HG02938 (cell line): ENCODE measurements around the gene RRAS2.
"Not testable (repeated sequence)": the region's sequence is repeated elsewhere in the genome, so short reads cannot be mapped to it uniquely, and the experiment has no call there.

Source experiments
- ATAC-seq: cut with Tn5 transposase; IDR thresholded peaks from one replicate; pipeline ENCODE4 v1.9.1; 2021; ENCODE audit warnings: mild to moderate bottlenecking, moderate library complexity; ENCODE audit not compliant: unreplicated experiment

RRAS2 gene

DNA sequence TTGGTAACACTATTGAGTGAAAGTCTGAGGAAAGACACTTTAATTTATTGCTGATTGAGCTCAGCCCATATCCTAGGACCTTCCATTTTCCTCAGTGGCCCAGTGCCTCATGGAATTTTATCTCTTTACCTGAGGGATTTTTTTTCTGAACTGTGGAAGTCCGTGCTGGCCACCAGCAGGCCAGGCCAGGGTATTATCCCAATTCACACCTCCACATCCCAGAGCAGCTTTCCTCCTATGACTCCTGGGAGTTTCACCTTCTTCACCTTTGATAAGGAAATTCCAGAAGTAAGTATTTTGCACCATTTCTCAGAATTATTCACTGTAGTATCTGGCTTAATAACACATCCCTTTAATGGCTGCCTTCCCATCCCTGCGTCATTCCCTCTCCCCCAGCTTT lies 13.0 kb upstream of the RRAS2 start:
- ATAC-seq = no peak

DNA sequence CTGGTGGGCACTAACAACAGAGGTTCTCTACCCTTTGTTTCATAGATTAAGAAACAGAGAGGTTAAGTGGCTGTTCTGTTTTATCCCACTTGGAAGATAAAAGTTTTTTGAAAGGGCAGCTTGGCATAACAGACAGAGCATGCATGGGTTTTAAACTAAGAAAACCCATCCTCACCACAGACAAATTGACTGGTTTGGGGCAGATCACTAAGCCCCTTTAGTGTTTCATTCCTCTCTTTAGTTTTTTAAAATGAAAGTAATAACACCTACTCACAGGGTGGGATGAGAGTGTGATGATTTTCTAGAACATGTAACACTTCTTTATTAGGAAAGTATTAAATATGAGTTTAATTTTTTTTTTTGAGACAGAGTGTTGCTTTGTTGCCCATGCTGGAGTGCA lies 12.3 kb upstream of the RRAS2 start:
- ATAC-seq = no peak

DNA sequence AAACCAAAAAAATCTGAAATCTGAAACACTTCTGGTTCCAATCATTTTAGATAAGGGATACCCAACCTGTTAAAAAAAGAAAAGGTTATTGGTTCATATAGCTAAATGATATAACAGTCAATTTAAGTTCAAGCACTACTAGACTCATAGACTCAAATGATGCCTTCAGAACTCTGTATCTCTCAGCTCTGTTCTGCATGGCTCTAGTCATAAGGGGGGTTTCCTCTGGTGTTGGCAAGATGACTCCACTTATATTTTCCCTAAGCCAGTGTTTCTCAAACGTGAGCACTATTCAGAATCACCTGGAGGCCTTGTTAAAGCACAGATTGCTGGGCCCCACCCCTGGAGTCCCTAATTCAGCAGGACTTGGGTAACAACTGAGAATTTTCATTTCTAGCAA lies 11.5 kb upstream of the RRAS2 start:
- no peak for ATAC-seq

DNA sequence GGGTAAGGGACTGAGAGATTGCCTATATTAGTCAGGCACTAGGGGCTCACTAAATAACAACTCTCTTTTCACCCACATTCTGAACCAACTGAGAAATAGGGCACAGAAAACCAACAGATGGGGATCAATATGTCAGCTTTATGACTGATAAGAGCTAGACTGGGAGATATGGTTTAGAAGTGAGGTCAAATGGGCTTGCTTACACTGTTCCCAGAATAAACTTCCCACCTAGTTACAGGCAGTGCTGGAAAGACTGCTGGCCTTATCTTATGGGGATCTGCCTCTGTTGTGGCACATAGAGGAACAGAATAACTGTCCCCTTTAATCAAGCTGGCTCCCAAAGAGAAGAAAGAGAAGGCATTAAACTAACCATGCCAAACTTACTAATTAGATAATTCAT lies 10.6 kb upstream of the RRAS2 start:
- ATAC-seq = no peak

DNA sequence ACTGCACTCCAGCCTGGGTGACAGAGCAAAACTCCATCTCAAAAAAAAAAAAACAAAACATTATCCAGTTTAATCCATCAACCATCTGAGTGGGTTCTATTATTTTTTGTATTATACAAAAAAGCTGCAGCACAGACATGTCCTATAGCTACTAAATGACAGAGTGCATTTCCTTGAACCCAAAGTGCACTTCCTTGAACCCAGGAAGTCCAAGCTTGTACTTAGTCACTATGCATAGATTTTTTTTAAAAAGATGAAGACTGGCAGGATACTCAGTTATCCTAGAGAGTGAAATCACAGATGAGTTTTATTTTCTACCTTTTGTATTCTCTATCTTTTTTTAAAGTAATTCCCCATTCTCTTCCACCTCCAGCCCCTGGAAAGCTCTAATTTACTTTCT lies 8.0 kb upstream of the RRAS2 start:
- ATAC-seq = no peak

DNA sequence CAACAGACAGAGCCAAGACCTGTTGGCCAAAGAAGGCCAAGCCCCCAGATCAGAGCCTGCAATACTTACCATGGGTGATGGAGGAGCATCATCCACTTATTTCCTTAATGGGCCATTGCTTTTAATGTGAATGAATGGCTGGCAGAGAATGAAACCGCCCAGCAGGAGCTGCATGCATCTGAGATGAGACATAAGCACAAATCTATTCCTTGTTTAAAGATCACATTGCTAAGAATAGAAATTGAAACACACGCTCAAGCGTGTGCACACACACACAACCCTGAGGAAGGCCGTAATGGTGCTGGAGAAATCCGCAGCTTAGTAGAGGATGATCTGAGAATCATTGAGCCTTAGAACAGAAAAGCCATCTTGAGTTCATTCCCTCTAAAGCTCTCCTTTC lies 5.3 kb upstream of the RRAS2 start:
- ATAC-seq = no peak

DNA sequence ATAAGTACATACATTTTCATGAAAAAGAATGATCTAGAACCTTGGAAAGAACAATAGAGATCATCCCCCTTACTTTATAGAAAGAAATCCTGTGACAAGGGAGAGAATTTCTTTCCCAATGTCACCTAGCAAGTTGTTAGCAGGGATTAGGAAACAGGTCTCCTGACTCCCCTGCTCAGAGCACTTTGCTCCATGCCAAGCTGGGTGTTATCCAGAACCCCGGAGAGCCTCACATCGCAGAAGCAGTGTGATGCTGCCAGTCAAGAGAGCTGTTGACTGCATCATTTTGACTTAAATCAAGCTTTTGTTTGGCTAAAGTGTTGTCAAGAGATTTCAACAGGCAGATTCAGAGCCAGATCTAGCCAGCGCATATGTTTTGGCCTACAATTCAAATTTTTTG lies 3.6 kb upstream of the RRAS2 start:
- ATAC-seq = no peak

DNA sequence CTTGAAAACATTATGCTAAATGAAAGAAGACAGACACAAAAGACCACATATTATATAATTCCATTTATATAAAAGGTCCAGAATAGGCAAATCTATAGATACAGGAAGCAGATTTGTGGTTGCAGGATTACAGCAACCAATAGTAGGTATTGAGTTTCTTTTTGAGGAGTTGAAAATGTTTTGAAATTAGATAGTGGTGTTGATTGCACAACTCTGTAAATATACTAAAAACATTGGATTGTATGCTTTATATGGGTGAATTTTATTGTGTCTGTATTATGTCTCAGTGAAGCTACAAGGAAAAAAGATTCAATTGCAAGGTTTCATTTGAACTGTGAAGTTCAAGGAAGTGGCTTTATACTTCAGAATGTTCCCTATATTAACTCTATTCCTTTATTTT lies 3.0 kb upstream of the RRAS2 start:
- ATAC-seq = no peak

DNA sequence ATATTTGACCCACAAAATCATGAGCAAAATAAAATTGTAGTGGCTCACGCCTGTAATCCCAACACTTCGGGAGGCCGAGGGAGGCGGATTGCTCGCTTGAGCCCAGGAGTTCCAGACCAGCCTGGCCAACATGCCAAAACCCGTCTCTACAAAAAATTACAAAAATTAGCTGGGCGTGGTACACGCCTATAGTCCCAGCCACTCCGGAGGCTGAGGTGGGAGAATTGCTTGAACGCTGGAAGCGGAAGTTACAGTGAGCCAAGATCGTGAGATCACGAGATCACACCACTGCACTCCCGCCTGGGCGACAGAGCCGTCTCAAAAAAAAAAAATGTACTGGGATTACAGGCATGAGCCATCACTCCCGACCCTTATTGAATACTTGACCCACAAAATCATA lies 2.0 kb upstream of the RRAS2 start:
- no peak for ATAC-seq

DNA sequence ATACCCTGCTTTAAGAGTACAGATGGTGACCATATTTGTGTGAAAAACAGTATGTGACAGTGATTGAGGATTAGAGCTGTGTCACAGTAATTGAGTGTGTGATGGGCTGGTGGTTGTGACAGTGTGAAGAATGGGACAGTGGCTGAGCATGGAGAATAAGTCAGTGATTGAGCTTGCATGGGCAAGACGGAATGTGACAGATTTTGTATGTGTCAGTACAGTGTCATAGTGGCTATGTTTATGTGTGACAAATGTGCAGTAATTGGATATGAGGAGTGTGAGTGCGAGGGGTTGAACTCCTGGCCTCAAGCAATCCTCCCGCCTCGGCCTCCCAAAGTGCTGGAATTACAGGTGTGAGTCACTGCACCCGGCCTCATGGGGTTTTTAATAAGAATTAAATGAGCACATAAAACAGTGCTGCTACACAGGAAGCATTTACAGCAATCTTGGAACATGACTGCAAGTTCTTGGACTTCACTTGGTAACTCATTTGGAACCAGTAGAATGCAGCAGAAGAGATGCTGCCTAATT lies 583 bp upstream of the RRAS2 start:
- no peak for ATAC-seq

DNA sequence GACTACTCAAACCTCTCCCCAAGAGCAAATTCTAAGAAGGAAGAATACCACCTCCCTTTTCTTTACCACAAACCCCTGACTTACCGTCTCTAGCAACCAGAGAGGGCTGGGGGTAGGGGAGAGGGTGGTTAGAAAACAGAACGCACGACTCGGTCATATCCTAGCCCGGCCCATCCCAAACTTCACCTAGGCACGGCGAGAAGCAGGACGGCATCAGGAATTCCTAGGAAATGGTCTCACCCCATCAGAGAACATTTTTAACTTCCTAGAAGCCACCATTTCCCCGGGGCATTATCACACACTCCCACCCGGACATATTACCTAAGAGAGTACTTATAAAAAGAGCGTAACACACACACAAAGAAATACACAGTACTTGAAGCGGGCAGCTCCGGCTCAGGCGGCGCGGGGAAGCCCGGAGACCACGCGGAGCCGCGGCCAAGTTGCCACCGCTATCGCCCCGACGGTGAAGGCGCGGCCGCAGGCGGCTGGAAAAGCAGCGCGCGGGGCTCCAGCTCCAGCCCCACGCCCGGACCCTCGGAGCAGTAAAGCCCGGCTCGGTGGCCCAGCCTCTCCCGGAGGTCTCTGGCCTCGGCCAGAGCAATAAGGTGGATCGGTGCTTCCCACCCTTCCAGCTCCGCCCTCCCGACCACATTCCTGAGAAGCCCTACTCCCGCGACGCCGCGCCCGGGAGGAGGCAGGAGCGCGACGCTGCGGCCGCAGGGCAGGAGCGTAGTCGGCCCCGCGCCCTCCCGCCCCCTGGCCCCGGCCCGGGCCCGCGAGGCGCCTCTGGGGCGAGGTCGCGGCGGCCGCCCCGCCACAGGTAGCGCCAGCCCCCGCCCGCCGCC lies 878 bp downstream of the RRAS2 start:
- ATAC-seq = peak; percentile 41

DNA sequence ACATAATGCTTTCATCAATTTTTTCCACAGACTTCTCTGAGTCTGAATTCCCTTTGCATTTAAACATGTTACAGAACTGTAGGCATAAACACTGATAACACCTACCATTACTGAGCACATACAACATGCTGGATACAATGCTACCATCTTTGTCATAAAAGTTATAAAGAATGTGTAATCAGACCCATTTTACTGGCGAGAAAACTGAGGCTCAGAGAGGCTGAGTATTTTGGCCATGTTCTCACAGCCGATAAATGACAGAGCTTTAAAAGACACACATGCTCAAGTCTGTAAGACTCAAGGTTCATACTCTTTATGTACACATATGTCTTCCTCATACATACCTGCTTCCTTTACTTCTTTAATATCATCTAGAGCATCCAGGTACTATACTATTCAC lies 2.6 kb downstream of the RRAS2 start:
- ATAC-seq = no peak

DNA sequence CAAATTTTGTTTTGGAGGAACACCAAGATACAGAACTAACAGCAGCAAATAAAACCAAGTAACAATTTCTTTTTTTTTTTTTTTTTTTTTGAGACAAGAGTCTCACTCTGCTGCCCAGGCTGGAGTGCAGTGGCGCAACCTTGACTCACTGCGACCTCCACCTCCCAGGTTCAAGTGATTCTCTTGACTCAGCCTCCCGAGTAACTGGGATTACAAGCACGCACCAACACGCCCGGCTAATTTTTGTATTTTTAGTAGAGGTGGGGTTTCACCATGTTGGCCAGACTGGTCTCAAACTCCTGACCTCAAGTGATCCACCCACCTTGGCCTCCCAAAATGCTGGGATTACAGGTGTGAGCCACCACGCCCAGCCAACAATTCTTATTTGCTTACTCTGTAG lies 4.4 kb downstream of the RRAS2 start:
- not testable (repeated sequence) for ATAC-seq

DNA sequence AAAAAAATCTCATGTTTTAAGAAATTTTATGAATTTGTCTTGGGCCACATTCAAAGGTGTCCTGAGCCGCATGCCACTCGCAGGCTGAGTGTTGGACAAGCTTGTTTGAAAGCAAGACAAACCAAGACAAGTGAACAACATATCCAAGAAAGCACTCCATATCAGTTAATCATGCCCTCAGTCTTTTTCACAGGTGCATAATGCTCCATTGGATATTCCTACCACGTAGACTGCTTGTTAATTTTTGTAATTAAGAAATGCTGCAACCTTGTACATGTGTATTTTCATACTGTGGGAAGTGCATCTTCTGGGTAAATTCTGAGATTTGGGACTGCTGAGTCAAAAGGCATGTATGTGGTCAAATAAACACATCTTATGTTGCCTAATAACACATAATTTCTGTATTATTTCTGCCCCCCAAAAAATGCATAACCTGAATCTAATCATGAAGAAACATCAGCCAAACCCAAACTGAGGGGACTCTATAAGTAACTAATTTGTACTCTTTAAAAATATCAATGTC lies 8.2 kb downstream of the RRAS2 start:
- ATAC-seq = no peak

DNA sequence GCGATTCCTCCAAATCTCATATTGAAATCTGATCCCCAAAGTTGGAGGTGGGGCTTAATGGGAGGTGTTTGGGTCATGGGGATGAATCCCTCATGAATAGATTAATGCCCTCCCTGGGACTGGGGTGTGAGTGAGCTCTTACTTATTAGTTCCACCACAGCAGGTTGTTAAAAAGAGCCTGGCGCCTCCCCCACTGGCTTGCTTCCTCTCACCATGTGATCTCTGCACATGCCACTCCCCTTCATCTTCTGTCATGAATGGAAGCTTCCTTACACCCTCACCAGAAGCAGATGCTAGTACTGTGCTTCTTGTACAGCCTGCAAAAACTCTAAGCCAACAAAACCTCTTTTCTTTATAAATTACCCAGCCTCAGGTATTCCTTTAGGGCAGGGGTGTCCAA lies 8.8 kb downstream of the RRAS2 start:
- no peak for ATAC-seq

DNA sequence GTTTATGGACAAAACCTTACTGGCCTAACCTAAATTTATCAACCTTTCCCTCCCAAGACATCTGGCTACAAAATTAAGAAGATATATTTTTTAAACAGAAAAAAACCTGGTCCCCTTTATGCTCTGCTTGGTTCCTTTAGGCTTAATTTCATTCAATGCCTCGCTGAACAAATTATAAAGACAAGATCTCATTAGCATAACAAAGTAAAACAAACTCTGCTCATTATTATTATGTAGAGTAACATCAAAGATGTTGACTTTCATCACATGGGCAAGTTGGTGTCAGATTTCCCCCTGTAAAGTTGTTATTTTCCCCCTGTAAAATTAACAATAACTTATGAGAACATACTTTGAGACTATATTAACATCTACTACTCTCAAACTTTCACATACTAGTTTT lies 11.0 kb downstream of the RRAS2 start:
- ATAC-seq = no peak

DNA sequence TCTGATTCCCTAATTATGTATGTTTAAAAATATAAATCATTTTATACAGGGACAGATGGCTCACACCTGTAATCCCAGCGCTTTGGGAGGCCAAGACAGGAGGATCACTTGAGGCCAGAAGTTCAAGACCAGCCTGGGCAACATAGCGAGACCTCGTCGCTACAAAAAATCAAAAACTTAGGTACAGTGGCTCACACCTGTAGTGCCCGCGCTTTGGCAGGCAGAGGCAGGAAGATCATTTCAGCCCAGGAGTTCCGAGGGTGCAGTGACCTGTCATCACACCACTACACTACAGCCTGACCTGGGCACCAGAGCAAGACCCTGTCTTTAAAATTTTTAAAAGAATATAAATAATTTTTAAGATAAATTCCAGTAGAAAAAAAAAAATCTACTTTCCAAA lies 11.5 kb downstream of the RRAS2 start:
- ATAC-seq = no peak

DNA sequence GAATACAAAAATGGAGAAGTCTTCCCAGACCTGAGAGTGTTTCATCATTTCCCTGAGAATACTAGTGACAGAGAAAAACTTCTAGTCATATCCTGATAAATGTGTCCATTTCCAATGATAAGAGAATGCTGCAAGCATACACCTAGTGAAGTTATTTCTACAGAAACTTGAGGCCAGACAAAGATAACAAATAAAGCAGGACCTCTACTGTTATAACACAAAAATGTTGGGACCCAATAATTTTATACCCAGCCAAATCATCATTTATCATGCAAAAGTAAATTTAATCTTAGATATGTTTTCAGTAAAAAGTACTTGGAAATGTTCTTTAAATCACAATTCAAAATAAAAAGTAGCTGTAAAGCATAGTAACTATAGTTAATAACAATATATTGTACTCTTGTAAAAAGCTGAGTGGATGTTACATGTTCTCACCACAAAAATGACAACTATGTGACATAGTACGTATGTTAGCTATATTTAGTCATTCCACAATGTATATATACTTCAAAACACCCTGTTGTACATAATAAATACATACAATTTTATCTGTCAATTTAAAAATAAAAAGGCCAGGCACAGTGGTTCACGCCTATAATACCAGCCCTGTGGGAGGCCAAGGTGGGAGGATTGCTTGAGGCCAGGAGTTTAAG lies 12.6 kb downstream of the RRAS2 start:
- no peak for ATAC-seq

DNA sequence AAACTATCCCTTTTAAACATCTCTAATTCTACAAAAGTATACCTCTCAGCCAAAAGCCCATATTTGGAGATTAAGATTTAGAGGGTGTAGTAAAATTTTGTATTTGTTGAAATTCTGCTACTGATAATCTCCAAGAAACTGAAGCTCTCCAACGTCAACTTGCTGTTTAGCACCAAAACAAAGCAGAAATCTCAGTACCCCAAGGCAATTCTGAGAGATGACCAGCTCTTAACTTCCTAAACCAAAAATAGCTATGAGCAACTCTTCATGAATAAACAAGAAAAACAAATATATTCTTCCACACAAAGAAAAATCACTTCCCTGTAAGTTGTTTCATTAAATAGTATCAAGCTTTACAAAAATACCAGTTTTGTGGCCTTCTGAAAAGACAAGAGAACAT lies 13.3 kb downstream of the RRAS2 start:
- no peak for ATAC-seq

DNA sequence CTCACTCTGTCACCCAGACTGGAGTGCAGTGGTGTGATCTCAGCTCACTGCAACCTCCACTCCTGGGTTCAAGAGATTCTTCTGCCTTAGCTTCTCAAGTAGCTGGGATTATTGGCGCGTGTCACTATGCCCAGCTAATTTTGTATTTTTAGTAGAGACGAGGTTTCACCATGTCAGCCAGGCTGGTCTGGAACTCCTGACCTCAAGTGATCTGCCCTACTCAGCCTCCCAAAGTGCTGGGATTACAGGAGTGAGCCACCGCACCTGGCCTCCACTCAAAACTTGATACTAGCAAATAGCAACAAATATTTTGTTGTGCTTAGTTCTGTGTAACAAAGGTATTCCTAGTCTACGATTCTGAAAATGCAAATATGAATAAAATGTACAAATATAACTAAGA lies 14.0 kb downstream of the RRAS2 start:
- not testable (repeated sequence) for ATAC-seq

DNA sequence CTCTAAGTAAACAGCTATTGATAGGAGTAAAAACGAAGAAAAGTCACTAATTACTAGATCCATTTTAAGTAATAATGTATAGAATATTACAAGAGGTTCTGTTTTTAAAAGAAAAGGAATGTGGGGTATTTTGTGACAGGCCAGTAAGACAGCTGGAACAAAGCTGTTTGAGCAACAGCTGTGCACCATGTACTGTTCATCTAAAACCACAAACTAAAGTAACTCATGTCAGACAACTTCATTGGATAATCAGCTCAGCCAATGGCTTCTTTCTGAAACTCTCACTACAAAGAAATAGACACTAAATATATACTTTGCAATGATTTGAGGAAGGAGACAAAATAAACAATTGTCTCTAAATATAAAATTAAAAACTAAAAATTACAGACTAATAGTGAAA lies 16.1 kb downstream of the RRAS2 start:
- peak; percentile 76 for ATAC-seq

DNA sequence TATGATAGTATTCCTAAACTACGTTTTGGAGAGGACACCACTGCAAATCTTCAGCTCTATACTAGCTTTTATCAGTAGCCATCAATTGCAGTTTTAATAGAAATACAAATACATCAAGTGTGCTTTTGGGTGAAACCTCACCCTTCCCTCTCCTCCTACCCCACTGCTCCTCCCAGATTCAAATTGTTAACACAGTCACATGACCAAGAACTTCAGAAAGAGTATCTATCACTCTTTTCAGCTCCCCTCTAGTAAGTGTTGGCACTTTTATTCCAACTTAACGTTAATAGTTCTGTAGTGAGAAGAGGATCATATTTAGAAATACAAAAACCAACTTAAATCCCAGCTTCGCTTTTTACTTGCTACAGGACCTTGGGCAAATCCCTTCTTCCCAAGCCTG lies 17.0 kb downstream of the RRAS2 start:
- no peak for ATAC-seq
